Fibroblast of lung (primary cell): ENCODE results near the gene CORO1A. TPM values are rescaled to one million over a fixed set of nuclear protein-coding genes. Genes with fewer than 3 reads are reported as not detected.
"Not testable (repeated sequence)": the region's sequence is repeated elsewhere in the genome, so short reads cannot be mapped to it uniquely, and the experiment has no call there.

Experiments used
- DNase-seq, 2 donors: peaks; one replicate each; pipeline versions ENCODE4 v3.0.0 to v3.0.0-alpha.2; 2010; ENCODE audit warnings: low read depth in 2 of 2
- H2AFZ ChIP-seq: 2 replicates; pipeline ENCODE4 v1.5.1; 2012; ENCODE audit warnings: low read length, control low read depth, inconsistent platforms
- H3K27ac ChIP-seq: 2 replicates; pipeline ENCODE4 v1.5.1; 2011; ENCODE audit warnings: low read length, control low read depth; ENCODE audit not compliant: insufficient read depth
- H3K27me3 ChIP-seq: 2 replicates; pipeline ENCODE4 v1.5.1; 2011; ENCODE audit warnings: mild to moderate bottlenecking, low read length; ENCODE audit not compliant: control insufficient read depth, insufficient read depth
- H3K36me3 ChIP-seq: 2 replicates; pipeline ENCODE4 v1.5.1; 2011; ENCODE audit warnings: low read length; ENCODE audit not compliant: control insufficient read depth, insufficient read depth
- H3K4me1 ChIP-seq: 2 replicates; pipeline ENCODE4 v1.5.1; 2011; ENCODE audit warnings: low read length; ENCODE audit not compliant: control insufficient read depth, insufficient read depth; ENCODE audit errors: extremely low read depth
- H3K4me2 ChIP-seq: 2 replicates; pipeline ENCODE4 v1.5.1; 2011; ENCODE audit warnings: low read length, control low read depth; ENCODE audit not compliant: insufficient read depth; ENCODE audit errors: extremely low read depth
- H3K4me3 ChIP-seq, 4 experiments: fragments of 200-600 bp in 1 of 4; sonication (generic) in 1 of 4; replicated peaks in 1 of 4; 2 replicates each; pipeline ENCODE4 v1.5.1; 2011 to 2016; ENCODE audit warnings: low read length in 4 of 4, low read depth in 3 of 4, mild to moderate bottlenecking in 3 of 4, control low read depth in 2 of 4, inconsistent platforms in 1 of 4, mixed read lengths in 1 of 4; ENCODE audit not compliant: insufficient read depth in 1 of 4; ENCODE audit errors: control extremely low read depth in 1 of 4
- H3K79me2 ChIP-seq: 2 replicates; pipeline ENCODE4 v1.5.1; 2012; ENCODE audit warnings: mild to moderate bottlenecking, low read length, inconsistent platforms; ENCODE audit not compliant: control insufficient read depth, insufficient read depth
- H3K9ac ChIP-seq: 2 replicates; pipeline ENCODE4 v1.5.1; 2011; ENCODE audit warnings: mild to moderate bottlenecking, low read length, control low read depth; ENCODE audit not compliant: insufficient read depth
- H3K9me3 ChIP-seq: 2 replicates; pipeline ENCODE4 v1.5.1; 2012; ENCODE audit warnings: low read depth, low read length; ENCODE audit not compliant: control insufficient read depth, insufficient read depth
- H4K20me1 ChIP-seq: 2 replicates; pipeline ENCODE4 v1.5.1; 2011; ENCODE audit warnings: low read length; ENCODE audit not compliant: control insufficient read depth, insufficient read depth; ENCODE audit errors: extremely low read depth
- CTCF ChIP-seq, 2 donors: IDR thresholded peaks in 1 of 2; conservative IDR thresholded peaks in 1 of 2; 1 replicate in 1 of 2; 2 replicates in 1 of 2; pipeline ENCODE4 v1.5.1; 2011 to 2012; ENCODE audit warnings: low read length in 2 of 2, control low read depth in 1 of 2, inconsistent platforms in 1 of 2, low read depth in 1 of 2, mild to moderate bottlenecking in 1 of 2
- EZH2 ChIP-seq: IDR thresholded peaks from 2 replicates; pipeline ENCODE4 v1.5.1; 2012; ENCODE audit warnings: low read length, control low read depth, mild to moderate bottlenecking; ENCODE audit errors: missing control alignments
- polyA plus RNA-seq, 2 donors: library from polyadenylated mRNA; depleted of rRNA in 1 of 2; stranded (reverse) in 1 of 2; unstranded in 1 of 2; fragments of >200 nt; gene quantifications; 2 replicates each; pipeline ENCODE4 v1.2.1, GENCODE V29; 2011 to 2012; ENCODE audit warnings: missing spikeins in 1 of 2
- total RNA-seq: library from RNA; depleted of rRNA; stranded (reverse); fragments of >200 nt; gene quantifications from 2 replicates; pipeline ENCODE4 v1.2.1, GENCODE V29; 2014

Gene CORO1A
- total and polyA plus RNA-seq, 2 donors (not counting 1 experiment from before 2014, with no cell fraction given) = 0.17 to 0.85 TPM

- H4K20me1 ChIP-seq = no peaks in the 10 kb centered on the region
- no peaks in the 10 kb centered on the region for H3K36me3 ChIP-seq
- H3K4me1 ChIP-seq = no peaks in the 10 kb centered on the region
- H3K4me3 ChIP-seq = no peak overlapping the region
- DNase-seq = no peak
- TF ChIP-seq CTCF (conservative IDR thresholded peaks at IDR 0.05 in 1 of 2, IDR thresholded peaks at IDR 0.05 in 1 of 2; ENCODE audit: low read depth in 1 of 2, low read length in 2 of 2) (no peak), EZH2 (no peak)
- H3K9me3 ChIP-seq = no peaks in the 10 kb centered on the region
- no peak overlapping the region for H2AFZ ChIP-seq
- H3K79me2 ChIP-seq = no peaks in the 10 kb centered on the region
- no peak overlapping the region for H3K27ac ChIP-seq
- no peak overlapping the region for H3K9ac ChIP-seq
- H3K4me2 ChIP-seq = no peak overlapping the region
- H3K27me3 ChIP-seq = no peaks in the 10 kb centered on the region
Measured at GRCh38 chr16:30173054-30173453, 10.3 kb upstream of the CORO1A start.

GRCh38 chr16:30176876-30177275 lies 6.5 kb upstream of the CORO1A start:
- not testable (repeated sequence) for H3K4me1 ChIP-seq, H3K4me2 ChIP-seq, H2AFZ ChIP-seq, H3K4me3 ChIP-seq, DNase-seq, H3K9ac ChIP-seq, H3K79me2 ChIP-seq, H3K27ac ChIP-seq, H4K20me1 ChIP-seq, H3K36me3 ChIP-seq, H3K9me3 ChIP-seq, H3K27me3 ChIP-seq

GRCh38 chr16:30179195-30179594 lies 4.2 kb upstream of the CORO1A start:
- no peaks in the 10 kb centered on the region for H3K79me2 ChIP-seq
- no peak overlapping the region for H3K9ac ChIP-seq
- no peak overlapping the region for H3K4me2 ChIP-seq

More at GRCh38 chr16:30179195-30179594, 4.2 kb upstream of the CORO1A start:
- Histone ChIP-seq H3K4me3 (no peak overlapping the region), H3K36me3 (no peaks in the 10 kb centered on the region), H3K4me1 (no peaks in the 10 kb centered on the region), H3K27ac (no peak overlapping the region), H3K27me3 (no peaks in the 10 kb centered on the region), H4K20me1 (no peaks in the 10 kb centered on the region), H3K9me3 (no peaks in the 10 kb centered on the region), H2AFZ (no peak overlapping the region)
- TF ChIP-seq CTCF (conservative IDR thresholded peaks at IDR 0.05 in 1 of 2, IDR thresholded peaks at IDR 0.05 in 1 of 2; ENCODE audit: low read depth in 1 of 2, low read length in 2 of 2) (no peak), EZH2 (no peak)
- DNase-seq = no peak
